SK-N-SH (cell line): ENCODE measurements around the gene RNF126. TPM values are rescaled to one million over a fixed set of nuclear protein-coding genes. Genes with fewer than 3 reads are reported as not detected.

Experiments used
- CTCF ChIA-PET: fragments of 300-600, 350-600 bp; formaldehyde crosslinking; extraction: SDS; loops from one replicate; lab custom pipeline; 2021; lab: Yijun Ruan, JAX
- POLR2A ChIA-PET: fragments of 350-600 bp; sonication (Branson Sonifier 250); formaldehyde crosslinking; extraction: SDS; loops from one replicate; lab custom pipeline; 2020; ENCODE audit warnings: antibody characterized with exemption, inconsistent platforms; lab: Yijun Ruan, JAX
- DNase-seq: peaks from one replicate; pipeline ENCODE4 v3.0.0; 2012
- H2AFZ ChIP-seq: fragments of 200-600 bp; sonication (generic); 2 replicates; pipeline ENCODE4 v1.8.1; 2016; ENCODE audit warnings: antibody characterized with exemption, mild to moderate bottlenecking, low read depth
- H3F3A ChIP-seq: fragments of 200-600 bp; sonication (generic); replicated peaks from 2 replicates; pipeline ENCODE3; 2016; ENCODE audit warnings: antibody characterized with exemption, mild to moderate bottlenecking; ENCODE audit not compliant: insufficient read depth
- H3K27ac ChIP-seq, 2 experiments: fragments of 200-500 bp in 1 of 2; fragments of 200-600 bp in 1 of 2; sonication (Bioruptor generic) in 1 of 2; sonication (generic), shearing (Covaris generic) in 1 of 2; 2 replicates each; pipeline versions ENCODE4 v1.5.1 to v1.6.1; 2014 to 2016; ENCODE audit warnings: low read depth in 2 of 2, inconsistent platforms in 1 of 2, low read length in 1 of 2, mild to moderate bottlenecking in 1 of 2, mixed read lengths in 1 of 2
- H3K27me3 ChIP-seq: fragments of 200-600 bp; sonication (generic), shearing (Covaris generic); 2 replicates; pipeline ENCODE4 v1.6.1; 2016; ENCODE audit warnings: mixed run types; ENCODE audit not compliant: insufficient read depth
- H3K36me3 ChIP-seq, 2 experiments: fragments of 200-500 bp in 1 of 2; fragments of 200-600 bp in 1 of 2; sonication (Bioruptor generic) in 1 of 2; sonication (generic) in 1 of 2; replicated peaks in 1 of 2; 2 replicates each; pipeline versions ENCODE3 to v1.5.1; 2014 to 2016; ENCODE audit warnings: low read length in 1 of 2, mild to moderate bottlenecking in 1 of 2; ENCODE audit not compliant: insufficient read depth in 2 of 2, control insufficient read depth in 1 of 2
- H3K4me1 ChIP-seq, 2 experiments: fragments of 200-500 bp in 1 of 2; fragments of 200-600 bp in 1 of 2; sonication (Bioruptor generic) in 1 of 2; sonication (generic), shearing (Covaris generic) in 1 of 2; 2 replicates each; pipeline versions ENCODE4 v1.5.1 to v1.6.1; 2014 to 2016; ENCODE audit warnings: low read depth in 1 of 2, low read length in 1 of 2, mixed run types in 1 of 2; ENCODE audit not compliant: insufficient read depth in 2 of 2, control insufficient read depth in 1 of 2
- H3K4me2 ChIP-seq: fragments of 200-600 bp; sonication (generic), shearing (Covaris generic); 2 replicates; pipeline ENCODE4 v1.6.1; 2017; ENCODE audit warnings: mixed run types
- H3K4me3 ChIP-seq, 2 experiments: fragments of 200-500 bp in 1 of 2; fragments of 200-600 bp in 1 of 2; sonication (Bioruptor generic) in 1 of 2; sonication (generic), shearing (Covaris generic) in 1 of 2; 2 replicates each; pipeline versions ENCODE4 v1.5.1 to v1.8.1; 2014 to 2016; ENCODE audit warnings: low read depth in 2 of 2, inconsistent platforms in 1 of 2, low read length in 1 of 2, mild to moderate bottlenecking in 1 of 2, mixed read lengths in 1 of 2, moderate library complexity in 1 of 2
- H3K79me2 ChIP-seq: fragments of 200-600 bp; sonication (generic); 2 replicates; pipeline ENCODE4 v1.8.1; 2017; ENCODE audit warnings: mild to moderate bottlenecking; ENCODE audit not compliant: insufficient read depth
- H3K9ac ChIP-seq: fragments of 200-600 bp; sonication (generic); 2 replicates; pipeline ENCODE4 v1.6.1; 2017; ENCODE audit warnings: mixed run types
- H3K9me2 ChIP-seq: fragments of 200-600 bp; sonication (generic); 2 replicates; pipeline ENCODE4 v1.6.1; 2017; ENCODE audit warnings: mixed run types
- H3K9me3 ChIP-seq: fragments of 200-600 bp; sonication (generic); 2 replicates; pipeline ENCODE4 v1.6.1; 2017; ENCODE audit warnings: mixed run types, mild to moderate bottlenecking, moderate library complexity
- H4K20me1 ChIP-seq: fragments of 200-600 bp; sonication (generic); 2 replicates; pipeline ENCODE4 v1.6.1; 2017; ENCODE audit warnings: mild to moderate bottlenecking, mixed run types; ENCODE audit not compliant: insufficient read depth
- CHD2 ChIP-seq: fragments of 150-350 bp; IDR thresholded peaks from 2 replicates; pipeline ENCODE4 v1.6.1; 2018; ENCODE audit warnings: low read length; ENCODE audit not compliant: partially characterized antibody
- EP300 ChIP-seq, 2 experiments: IDR thresholded peaks; 2 replicates each; pipeline versions ENCODE4 v1.4.0 to v1.6.1; 2012; ENCODE audit warnings: borderline replicate concordance in 1 of 2, low read depth in 1 of 2, low read length in 1 of 2
- FOSL2 ChIP-seq: IDR thresholded peaks from 2 replicates; pipeline ENCODE4 v1.4.0; 2012; ENCODE audit warnings: low read depth, mild to moderate bottlenecking, moderate library complexity, borderline replicate concordance
- GATA2 ChIP-seq: sonication (generic); formaldehyde crosslinking; IDR thresholded peaks from 2 replicates; pipeline ENCODE4 v1.5.0; 2020; ENCODE audit warnings: mild to moderate bottlenecking, missing genetic modification reagents
- MXI1 ChIP-seq: IDR thresholded peaks from 2 replicates; pipeline ENCODE4 v1.6.1; 2012; ENCODE audit warnings: mild to moderate bottlenecking, low read depth, low read length, improper control_type of control experiment
- NFIC ChIP-seq: IDR thresholded peaks from 2 replicates; pipeline ENCODE4 v1.4.0; 2012; ENCODE audit warnings: borderline replicate concordance
- NRF1 ChIP-seq: IDR thresholded peaks from 2 replicates; pipeline ENCODE4 v1.6.1; 2012; ENCODE audit warnings: low read depth, mild to moderate bottlenecking, low read length
- POLR2AphosphoS5 ChIP-seq: IDR thresholded peaks from 2 replicates; pipeline ENCODE4 v1.6.1; 2012; ENCODE audit warnings: low read depth, low read length
- REST ChIP-seq: IDR thresholded peaks from 2 replicates; pipeline ENCODE4 v1.6.1; 2012; ENCODE audit warnings: mild to moderate bottlenecking, low read depth, low read length, moderate library complexity
- RFX5 ChIP-seq: IDR thresholded peaks from 2 replicates; pipeline ENCODE4 v1.6.1; 2012; ENCODE audit warnings: mild to moderate bottlenecking, improper control_type of control experiment, low read length
- USF1 ChIP-seq: IDR thresholded peaks from 2 replicates; pipeline ENCODE4 v1.4.0; 2012; ENCODE audit warnings: low read depth, borderline replicate concordance
- YY1 ChIP-seq: IDR thresholded peaks from 2 replicates; pipeline ENCODE4 v1.4.0; 2012; ENCODE audit warnings: low read depth, mild to moderate bottlenecking
- ZBTB33 ChIP-seq: IDR thresholded peaks from 2 replicates; pipeline ENCODE4 v1.4.0; 2012; ENCODE audit warnings: low read depth, borderline replicate concordance
- WGBS: methylation state at CpG from one replicate; pipeline ENCODE4 v1.1.6; 2017; ENCODE audit warnings: low lambda C conversion rate; 5-methylcytosine and 5-hydroxymethylcytosine counted together
- polyA plus RNA-seq, 3 experiments: library from polyadenylated mRNA; depleted of rRNA; stranded (reverse); fragments of >200 nt; gene quantifications; 2 replicates each; pipeline ENCODE4 v1.2.3, GENCODE V29; 2012
- TF ChIP-seq, protein P1 (sequence below): IDR thresholded peaks from 2 replicates; pipeline ENCODE4 v1.4.0; 2012; ENCODE audit warnings: low read depth
- TF ChIP-seq, protein P2 (sequence below): fragments of 150-350 bp; IDR thresholded peaks from 2 replicates; pipeline ENCODE4 v1.6.1; 2016; ENCODE audit warnings: mild to moderate bottlenecking, low read depth, low read length

The RNF126 gene
- polyA plus RNA-seq, 1 of the 3 experiments (the other 2 are of a cell fraction): 12.9 TPM

DNA sequence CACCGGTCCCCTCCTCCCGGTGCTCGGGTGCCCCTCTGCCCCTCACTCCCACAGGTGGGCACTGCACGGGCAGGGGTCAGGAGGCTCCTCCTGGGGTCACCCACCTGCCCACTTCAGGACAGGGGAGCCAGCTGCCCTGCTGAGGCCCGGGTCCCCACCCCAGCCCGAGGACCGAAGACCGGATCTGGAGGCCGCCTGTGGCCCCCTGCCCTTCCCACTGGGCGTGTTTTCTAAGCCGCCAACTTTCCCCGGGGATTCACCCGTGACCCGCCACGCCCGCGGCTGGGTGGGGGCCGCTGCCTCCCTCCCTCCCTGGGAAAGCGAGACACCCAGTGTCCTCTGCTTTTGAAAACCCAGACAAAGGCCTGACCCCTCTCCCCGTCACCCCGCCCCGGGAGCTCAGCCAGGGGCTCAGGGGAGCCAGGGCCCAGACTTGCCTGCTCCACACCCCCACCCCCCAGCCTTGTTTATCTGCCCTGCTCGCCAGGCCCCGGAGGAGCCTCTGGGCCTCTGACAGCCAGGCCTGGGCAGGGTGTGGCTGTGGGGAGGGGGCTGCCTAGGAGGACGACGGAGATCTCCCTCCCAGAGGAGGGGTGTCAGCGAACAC, 47.1 kb upstream of the RNF126 start:
- H3K4me2 ChIP-seq: peak overlapping the region; percentile 85

More for the DNA sequence above, 47.1 kb upstream of the RNF126 start:
- Histone ChIP-seq H2AFZ (no peak overlapping the region), H3K27me3 (no peaks in the 10 kb centered on the region), H3K9ac (peak overlapping the region; percentile 44), H4K20me1 (no peaks in the 10 kb centered on the region), H3K79me2 (peaks cover 3% of the 10 kb centered on the region; the same call in 1 of the 2 replicates), H3K27ac (peak overlapping the region in 1 of 2 experiments; percentile 66; a peak in 1 of 4 replicates), H3K9me2 (no peaks in the 10 kb centered on the region), H3K4me1 (peaks cover 0 to 23% of the 10 kb centered on the region in 2 experiments; a peak in 1 of 4 replicates), H3K36me3 (no peaks in the 10 kb centered on the region), H3K9me3 (no peaks in the 10 kb centered on the region), H3K4me3 (peak overlapping the region; percentile 68 to 73; a peak in 3 of 4 replicates), H3F3A (peaks cover 18% of the 10 kb centered on the region)
- DNase-seq: peak; percentile 55
- TF ChIP-seq REST (no peak), FOSL2 (no peak), RFX5 (no peak), MXI1 (no peak), CHD2 (no peak), NRF1 (no peak), EP300 (IDR thresholded peaks at IDR 0.05; ENCODE audit: borderline replicate concordance in 1 of 2, low read depth in 1 of 2, low read length in 1 of 2) (no peak), ZBTB33 (no peak), USF1 (no peak), POLR2AphosphoS5 (no peak), NFIC (no peak), YY1 (no peak), GATA2 (no peak)
- TF ChIP-seq, protein P1, sequence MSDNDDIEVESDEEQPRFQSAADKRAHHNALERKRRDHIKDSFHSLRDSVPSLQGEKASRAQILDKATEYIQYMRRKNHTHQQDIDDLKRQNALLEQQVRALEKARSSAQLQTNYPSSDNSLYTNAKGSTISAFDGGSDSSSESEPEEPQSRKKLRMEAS: no peak
- TF ChIP-seq, protein P2, sequence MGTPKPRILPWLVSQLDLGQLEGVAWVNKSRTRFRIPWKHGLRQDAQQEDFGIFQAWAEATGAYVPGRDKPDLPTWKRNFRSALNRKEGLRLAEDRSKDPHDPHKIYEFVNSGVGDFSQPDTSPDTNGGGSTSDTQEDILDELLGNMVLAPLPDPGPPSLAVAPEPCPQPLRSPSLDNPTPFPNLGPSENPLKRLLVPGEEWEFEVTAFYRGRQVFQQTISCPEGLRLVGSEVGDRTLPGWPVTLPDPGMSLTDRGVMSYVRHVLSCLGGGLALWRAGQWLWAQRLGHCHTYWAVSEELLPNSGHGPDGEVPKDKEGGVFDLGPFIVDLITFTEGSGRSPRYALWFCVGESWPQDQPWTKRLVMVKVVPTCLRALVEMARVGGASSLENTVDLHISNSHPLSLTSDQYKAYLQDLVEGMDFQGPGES: no peak
- CTCF ChIA-PET: interaction anchor here (4.0 kb wide), 1 partner anchor 24 kb away, joined by 21 read pairs; no protein-coding TSS in a partner anchor
- WGBS: 70% methylated on average over 13 of the region's 27 CpGs
- POLR2A ChIA-PET: no interaction called here
